Measurements from ENCODE around the gene CFI. TPM values are rescaled to one million over a fixed set of nuclear protein-coding genes. Genes with fewer than 3 reads are reported as not detected.
A peak's percentile ranks its signal among the peaks of the same experiment; 100 is the strongest.

The CFI gene
- total RNA-seq, 1 experiment from 2014 or later: 0.16 TPM

DNA sequence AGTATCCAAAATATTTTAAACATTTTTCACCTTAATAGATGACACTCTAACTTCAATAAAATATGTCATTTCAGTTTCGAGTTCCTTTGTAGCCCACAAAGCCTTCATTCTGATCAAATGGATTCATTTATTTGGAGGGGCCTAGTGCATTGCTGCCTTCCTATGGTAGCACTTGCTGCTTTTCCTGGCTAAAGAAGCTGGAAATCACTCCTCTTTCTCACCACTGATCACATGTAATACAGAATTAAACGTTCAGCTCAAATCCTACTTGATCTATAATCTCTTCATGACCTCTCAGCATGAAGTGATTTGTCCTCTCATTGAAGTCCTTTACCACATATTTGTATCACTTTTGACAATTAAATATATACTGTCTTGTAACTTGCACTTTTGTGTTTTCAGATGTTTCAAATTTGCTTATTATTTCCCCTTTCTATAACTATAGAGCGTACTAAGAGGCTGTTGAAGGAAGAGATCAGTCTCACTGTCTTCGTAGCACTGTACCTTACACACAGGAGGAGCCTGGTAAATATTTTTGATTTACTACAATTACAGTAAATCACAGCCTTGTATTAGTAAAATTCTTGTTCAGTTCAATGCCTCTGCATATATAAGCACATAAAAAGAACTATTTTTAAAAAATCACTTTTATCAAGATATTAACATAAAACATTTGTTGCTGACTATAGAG lies 555 bp downstream of the CFI start:
- Mint-ChIP-seq H3K9me3 (ENCODE audit: unreplicated experiment) (no peaks in the 10 kb centered on the region), H3K27me3 (ENCODE audit: insufficient read depth, unreplicated experiment) (no peaks in the 10 kb centered on the region), H3K36me3 (ENCODE audit: insufficient read depth, unreplicated experiment) (no peaks in the 10 kb centered on the region), H3K4me1 (ENCODE audit: insufficient read depth, unreplicated experiment) (no peaks in the 10 kb centered on the region), H3K4me3 (ENCODE audit: unreplicated experiment) (no peak overlapping the region), H3K27ac (ENCODE audit: low read depth, unreplicated experiment) (no peak overlapping the region)
- TF ChIP-seq, protein P1, sequence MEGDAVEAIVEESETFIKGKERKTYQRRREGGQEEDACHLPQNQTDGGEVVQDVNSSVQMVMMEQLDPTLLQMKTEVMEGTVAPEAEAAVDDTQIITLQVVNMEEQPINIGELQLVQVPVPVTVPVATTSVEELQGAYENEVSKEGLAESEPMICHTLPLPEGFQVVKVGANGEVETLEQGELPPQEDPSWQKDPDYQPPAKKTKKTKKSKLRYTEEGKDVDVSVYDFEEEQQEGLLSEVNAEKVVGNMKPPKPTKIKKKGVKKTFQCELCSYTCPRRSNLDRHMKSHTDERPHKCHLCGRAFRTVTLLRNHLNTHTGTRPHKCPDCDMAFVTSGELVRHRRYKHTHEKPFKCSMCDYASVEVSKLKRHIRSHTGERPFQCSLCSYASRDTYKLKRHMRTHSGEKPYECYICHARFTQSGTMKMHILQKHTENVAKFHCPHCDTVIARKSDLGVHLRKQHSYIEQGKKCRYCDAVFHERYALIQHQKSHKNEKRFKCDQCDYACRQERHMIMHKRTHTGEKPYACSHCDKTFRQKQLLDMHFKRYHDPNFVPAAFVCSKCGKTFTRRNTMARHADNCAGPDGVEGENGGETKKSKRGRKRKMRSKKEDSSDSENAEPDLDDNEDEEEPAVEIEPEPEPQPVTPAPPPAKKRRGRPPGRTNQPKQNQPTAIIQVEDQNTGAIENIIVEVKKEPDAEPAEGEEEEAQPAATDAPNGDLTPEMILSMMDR (IDR thresholded peaks at IDR 0.05; ENCODE audit: unreplicated experiment): no peak
- no peak for DNase-seq (ENCODE audit: unreplicated experiment)
- POLR2A ChIA-PET: interaction anchor here (0.6 to 1.0 kb wide), 4 partner anchors 9 to 244 kb away, joined by 3 to 4 read pairs (median 4); no protein-coding TSS in a partner anchor
- CTCF ChIA-PET: interaction anchor here (1.0 to 1.3 kb wide), 3 partner anchors 13 to 369 kb away, joined by 3 to 5 read pairs (median 4); no protein-coding TSS in a partner anchor
- intact Hi-C loops (cut with micrococcal nuclease): no loop called here
- BruUV-seq (replicated peaks): no TSS peak

DNA sequence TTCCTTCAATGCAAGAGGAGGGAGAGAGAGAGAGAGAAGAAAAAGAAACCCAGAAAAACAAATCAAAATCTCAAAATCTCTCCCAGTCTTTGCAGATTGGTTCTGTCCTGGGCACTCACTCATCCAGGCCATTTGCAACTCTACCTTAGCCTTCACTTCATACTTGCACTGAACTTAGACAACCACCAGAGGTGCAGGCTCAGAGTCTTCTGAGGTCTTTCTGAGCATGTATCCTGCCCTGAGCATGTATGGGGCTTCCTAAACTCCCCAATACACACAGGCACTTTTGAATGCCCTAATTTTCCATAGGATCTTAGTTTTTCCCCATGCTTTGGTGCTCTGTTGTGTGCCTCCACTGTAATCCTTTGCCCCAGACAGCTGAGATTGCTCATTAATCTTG lies 2.9 kb downstream of the CFI start:
- TF ChIP-seq, protein P1 (IDR thresholded peaks at IDR 0.05; ENCODE audit: unreplicated experiment): peak; percentile 7
- Mint-ChIP-seq H3K9me3 (ENCODE audit: unreplicated experiment) (no peaks in the 10 kb centered on the region), H3K27ac (ENCODE audit: low read depth, unreplicated experiment) (no peak overlapping the region), H3K36me3 (ENCODE audit: insufficient read depth, unreplicated experiment) (no peaks in the 10 kb centered on the region), H3K27me3 (ENCODE audit: insufficient read depth, unreplicated experiment) (no peaks in the 10 kb centered on the region), H3K4me1 (ENCODE audit: insufficient read depth, unreplicated experiment) (no peaks in the 10 kb centered on the region), H3K4me3 (ENCODE audit: unreplicated experiment) (no peak overlapping the region)
- ChIA-PET CTCF (interaction anchor here (0.6 kb wide), 1 partner anchor 1476 kb away, joined by 3 read pairs; no protein-coding TSS in a partner anchor), POLR2A (no interaction called here)
- DNase-seq (ENCODE audit: unreplicated experiment): no peak
- no TSS peak for BruUV-seq (replicated peaks)
- intact Hi-C loops (cut with micrococcal nuclease): no loop called here

DNA sequence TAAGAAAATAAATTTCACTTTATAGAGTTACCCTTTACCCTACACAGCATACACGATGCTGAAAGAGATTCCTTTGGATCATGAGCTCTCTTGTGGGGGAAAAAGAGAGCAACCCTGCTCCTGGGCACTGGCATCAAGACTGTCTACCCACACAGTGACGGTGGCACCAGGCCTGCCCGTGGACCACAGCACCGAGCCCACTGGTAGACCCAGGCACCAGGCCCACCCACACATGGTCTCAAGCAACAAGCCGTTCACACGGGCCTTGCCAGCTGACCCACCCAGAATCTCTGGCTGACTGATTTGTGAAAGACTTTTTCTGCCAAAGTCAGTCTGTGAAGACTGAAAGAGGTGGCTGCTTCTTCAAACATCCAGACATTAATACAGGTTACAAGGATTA lies 6.7 kb downstream of the CFI start:
- Mint-ChIP-seq H3K4me1 (ENCODE audit: insufficient read depth, unreplicated experiment) (no peaks in the 10 kb centered on the region), H3K4me3 (ENCODE audit: unreplicated experiment) (no peak overlapping the region), H3K36me3 (ENCODE audit: insufficient read depth, unreplicated experiment) (no peaks in the 10 kb centered on the region), H3K27me3 (ENCODE audit: insufficient read depth, unreplicated experiment) (no peaks in the 10 kb centered on the region), H3K27ac (ENCODE audit: low read depth, unreplicated experiment) (no peak overlapping the region), H3K9me3 (ENCODE audit: unreplicated experiment) (no peaks in the 10 kb centered on the region)
- no peak for DNase-seq (ENCODE audit: unreplicated experiment)
- BruUV-seq (replicated peaks): no TSS peak
- ChIA-PET CTCF (interaction anchor here (0.7 to 1.5 kb wide), 2 partner anchors 46 to 113 kb away, joined by 3 to 4 read pairs; no protein-coding TSS in a partner anchor), POLR2A (interaction anchor here (0.7 to 1.1 kb wide), 2 partner anchors 1135 to 1263 kb away, joined by 3 read pairs; no protein-coding TSS in a partner anchor)
- intact Hi-C loops (cut with micrococcal nuclease): no loop called here
- TF ChIP-seq, protein P1 (IDR thresholded peaks at IDR 0.05; ENCODE audit: unreplicated experiment): no peak

DNA sequence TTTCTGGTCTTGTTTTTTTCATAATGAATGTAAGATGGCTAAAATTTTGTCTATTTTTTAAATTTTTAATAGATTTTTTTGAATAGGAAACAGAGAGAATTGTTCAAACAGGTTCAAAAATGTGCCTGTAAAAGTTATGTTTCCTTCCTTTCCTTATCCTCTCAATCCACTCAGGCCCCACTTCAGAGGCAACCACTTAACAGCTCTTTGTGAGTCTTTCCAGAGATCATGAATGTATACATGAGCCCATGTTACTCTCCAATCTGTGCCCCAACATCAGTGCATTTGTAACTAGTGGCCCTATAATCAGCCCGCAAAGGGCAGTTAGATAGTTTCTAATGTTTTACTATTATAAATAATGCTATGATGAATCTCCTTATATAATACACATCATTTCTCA lies 14.0 kb downstream of the CFI start:
- DNase-seq (ENCODE audit: unreplicated experiment): no peak
- ChIA-PET POLR2A (no interaction called here), CTCF (no interaction called here)
- H3K27ac Mint-ChIP-seq (ENCODE audit: low read depth, unreplicated experiment): no peak overlapping the region
- intact Hi-C loops (cut with micrococcal nuclease): no loop called here
- TF ChIP-seq, protein P1 (IDR thresholded peaks at IDR 0.05; ENCODE audit: unreplicated experiment): no peak
- BruUV-seq (replicated peaks): no TSS peak
- H3K4me3 Mint-ChIP-seq (ENCODE audit: unreplicated experiment): no peak overlapping the region
- H3K27me3 Mint-ChIP-seq (ENCODE audit: insufficient read depth, unreplicated experiment): peaks cover 18% of the 10 kb centered on the region
- H3K4me1 Mint-ChIP-seq (ENCODE audit: insufficient read depth, unreplicated experiment): no peaks in the 10 kb centered on the region
- no peaks in the 10 kb centered on the region for H3K36me3 Mint-ChIP-seq (ENCODE audit: insufficient read depth, unreplicated experiment)
- no peaks in the 10 kb centered on the region for H3K9me3 Mint-ChIP-seq (ENCODE audit: unreplicated experiment)

Measured in MCF 10A (cell line).